GM18858 (cell line): ENCODE measurements around the gene ECM2.

Experiments used
- ATAC-seq: cut with Tn5 transposase; IDR thresholded peaks from one replicate; pipeline ENCODE4 v1.9.1; 2021; ENCODE audit not compliant: unreplicated experiment

Gene ECM2

DNA sequence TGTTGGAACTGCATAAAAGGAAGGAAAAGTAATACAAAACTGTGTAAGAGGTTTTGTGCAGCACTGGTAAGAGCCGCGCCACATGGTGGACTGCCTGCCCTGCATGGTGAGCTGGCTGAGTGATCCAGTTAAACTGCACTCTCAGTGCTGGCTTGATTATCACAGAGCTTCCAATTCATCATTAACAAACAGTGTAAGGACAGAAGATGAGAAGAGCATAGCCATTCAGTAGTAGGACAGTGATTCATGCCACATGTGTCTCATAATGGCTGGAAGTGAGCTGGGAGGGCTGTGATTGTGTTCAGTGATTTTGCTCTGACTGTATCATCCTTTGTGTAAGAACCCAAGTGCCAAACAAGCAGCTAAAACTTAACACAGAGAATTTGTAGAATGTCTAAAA, 67.6 kb downstream of the ECM2 start:
- ATAC-seq = no peak

DNA sequence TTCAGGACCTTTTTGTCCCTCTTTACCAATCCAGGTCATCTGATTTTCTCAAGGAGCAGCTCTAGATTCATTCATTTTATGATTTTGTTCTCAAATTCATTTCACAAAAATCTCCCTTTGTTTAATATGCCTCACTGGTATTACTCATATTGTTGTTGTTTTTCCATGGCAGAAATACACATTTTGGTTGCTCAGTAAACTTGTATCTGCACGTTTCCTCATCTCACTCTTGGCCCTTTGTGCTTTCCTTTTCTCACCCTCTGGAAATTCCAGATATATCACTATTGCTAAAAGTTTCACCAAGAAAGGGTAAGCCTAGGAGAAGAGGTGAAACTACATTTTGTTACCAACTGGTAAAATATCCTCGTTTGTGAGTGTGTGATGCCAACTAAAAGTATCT, 68.3 kb downstream of the ECM2 start:
- no peak for ATAC-seq

DNA sequence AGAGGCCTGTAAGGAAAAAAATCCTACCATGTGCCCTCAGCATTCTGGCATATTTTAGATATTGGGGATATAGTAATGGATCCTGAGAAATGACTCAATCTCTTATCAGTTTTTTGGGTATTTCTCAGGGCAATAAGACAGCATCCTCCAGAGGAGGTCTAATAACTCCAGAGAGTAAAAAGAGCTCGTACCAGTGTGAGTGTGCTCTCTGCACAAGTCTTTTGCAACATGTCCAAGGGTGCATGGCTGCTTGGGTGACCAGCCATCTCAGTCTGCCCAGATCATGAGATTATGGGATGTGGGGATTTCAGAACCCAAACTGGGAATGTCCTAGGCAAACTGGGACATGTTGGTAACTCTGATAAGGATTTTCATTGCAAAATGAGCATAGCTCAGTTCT, 68.7 kb downstream of the ECM2 start:
- ATAC-seq = no peak

DNA sequence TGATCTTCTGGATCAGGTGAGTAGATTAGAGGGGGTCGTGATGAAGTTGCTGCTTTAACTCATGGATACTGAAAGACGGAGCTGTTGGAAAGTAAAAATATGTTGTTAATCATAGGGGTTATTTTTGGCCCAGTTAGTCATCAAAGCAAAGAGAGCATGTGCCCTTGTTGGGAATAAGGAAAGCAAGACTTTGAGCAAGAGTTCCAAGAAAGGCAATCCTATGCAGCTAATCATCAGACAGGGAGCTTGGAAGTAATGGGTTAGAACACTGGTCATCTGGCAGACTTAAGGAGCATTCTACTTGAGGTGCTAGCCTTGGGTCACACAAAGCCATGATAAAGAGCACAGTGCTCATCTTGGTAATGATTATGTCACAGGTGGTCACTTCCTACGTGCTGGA, 71.8 kb downstream of the ECM2 start:
- ATAC-seq = no peak

DNA sequence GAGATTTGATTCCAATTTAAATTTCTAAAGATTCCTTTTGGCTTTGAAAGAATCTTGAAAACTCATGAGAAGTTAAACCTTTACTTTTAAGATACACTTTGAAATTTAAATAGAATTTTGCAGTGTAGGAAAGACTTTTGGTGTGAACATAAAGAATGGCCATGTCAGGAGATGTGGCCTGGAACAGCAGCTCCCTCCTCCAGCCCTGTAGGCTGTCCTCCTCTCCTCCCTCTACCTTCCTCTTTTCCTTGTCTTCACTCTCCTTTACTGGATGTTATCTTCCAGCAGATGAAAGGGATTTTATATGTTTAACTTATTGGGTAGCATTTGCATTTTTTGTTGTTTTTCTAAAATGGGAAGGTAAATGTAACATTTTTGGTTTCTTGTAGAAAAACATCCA, 72.4 kb downstream of the ECM2 start:
- ATAC-seq = no peak

DNA sequence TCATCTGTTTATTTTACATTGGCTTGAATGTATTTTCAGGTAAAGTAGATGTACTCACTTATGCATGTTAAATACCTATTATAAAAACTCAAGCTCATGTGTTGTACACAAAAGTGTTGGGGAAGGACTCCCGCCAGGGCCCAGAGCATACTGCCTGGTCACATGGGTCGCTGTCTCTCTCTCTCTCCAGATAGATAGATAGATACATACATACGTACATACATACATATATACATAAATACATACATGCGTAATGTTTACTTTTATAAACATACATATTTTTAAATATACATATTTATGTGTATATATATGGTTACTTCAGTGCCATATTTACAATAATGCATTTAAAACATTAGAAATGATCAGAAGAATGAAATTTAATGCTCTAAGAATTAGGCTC, 78.2 kb downstream of the ECM2 start:
- no peak for ATAC-seq

DNA sequence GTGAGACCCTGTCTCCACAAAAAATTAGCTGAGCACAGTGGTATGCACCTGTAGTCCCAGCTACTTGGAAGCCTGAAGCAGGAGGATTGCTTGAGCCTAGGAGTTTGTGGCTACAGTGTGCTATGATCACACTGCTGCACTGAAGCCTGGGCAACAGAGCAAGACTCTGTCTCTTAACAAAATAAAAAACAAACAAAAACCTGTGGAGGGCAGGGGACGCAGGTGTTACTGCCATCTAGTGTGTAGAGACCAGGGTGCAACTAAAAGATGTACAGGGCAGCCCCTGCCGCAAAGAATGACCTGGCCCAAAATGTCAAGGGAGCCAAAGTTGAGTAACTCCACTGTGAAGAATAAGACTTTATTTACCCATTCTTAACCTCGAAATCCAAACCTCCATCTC, 80.6 kb downstream of the ECM2 start:
- ATAC-seq = no peak

DNA sequence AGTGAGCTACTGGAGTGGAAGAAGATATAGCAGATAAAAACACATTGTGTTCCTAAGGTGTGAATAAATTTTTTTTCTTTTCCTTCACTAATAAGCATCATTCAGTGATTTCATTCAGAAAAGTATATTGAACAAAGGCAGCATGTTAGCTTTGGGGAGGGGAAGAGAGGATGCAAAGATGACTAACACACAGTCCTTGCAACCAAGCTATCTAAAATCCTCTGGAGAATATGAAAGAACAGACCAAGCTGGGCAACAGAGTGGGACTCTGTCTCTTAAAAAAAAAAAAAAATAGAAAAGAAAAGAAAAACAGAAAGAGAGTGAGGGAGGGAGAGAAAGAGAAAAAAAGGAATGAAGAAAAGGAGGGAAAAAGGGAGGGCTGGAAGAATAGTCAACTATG, 89.3 kb downstream of the ECM2 start:
- no peak for ATAC-seq
